ENCODE measurements around the gene PDCD6IP. TPM values are rescaled to one million over a fixed set of nuclear protein-coding genes. Genes with fewer than 3 reads are reported as not detected.

The PDCD6IP gene
- total and polyA plus RNA-seq, 2 of the 13 experiments (the other 11 are each of a cell fraction or from before 2014, with no cell fraction given) = 62.5 to 85.6 TPM

DNA sequence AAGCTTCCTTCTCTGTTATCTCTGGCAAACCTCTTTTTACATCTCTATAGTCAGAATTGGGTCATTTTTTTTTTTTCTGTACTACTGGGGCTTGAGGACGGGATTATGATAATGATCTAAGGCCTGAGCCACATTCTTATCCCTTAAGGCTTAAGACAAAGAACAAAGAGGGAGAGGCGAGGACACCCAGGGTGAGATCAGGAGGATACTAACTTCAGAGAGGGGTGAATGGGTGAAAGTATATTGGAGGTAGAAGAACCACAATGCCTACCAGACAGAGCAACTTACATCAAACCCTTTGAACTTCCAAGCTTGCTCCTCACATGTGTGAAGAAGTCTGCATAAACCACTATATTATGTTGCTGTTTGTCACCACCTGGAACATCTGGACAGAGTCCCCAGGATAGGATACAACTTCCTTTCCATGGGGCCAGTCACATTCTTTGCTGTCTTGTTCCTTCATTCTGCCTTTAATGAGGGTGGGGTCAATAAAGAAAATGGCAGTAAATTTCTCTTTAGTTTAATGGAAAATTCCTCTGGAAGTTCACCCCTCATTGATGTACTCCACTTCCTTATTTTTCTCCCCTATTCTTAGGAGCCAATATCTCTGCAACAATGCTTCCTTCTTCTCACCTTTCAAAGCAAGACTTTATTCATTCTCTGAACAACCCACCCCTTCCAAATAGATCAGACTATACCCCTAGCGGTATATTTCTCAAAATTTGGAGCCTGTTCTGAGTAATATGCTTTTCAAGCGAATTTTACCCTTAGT lies 9.1 kb upstream of the PDCD6IP start:
- no peaks in the 10 kb centered on the region for H3K79me2 ChIP-seq (ENCODE audit: insufficient read depth, low read length)
- no peak overlapping the region for H3K4me2 ChIP-seq (ENCODE audit: low read depth, low read length)
- no peak for FAIRE-seq
- ChIA-PET CTCF (ENCODE audit: low intra/inter-chr PET ratio, low total read pairs) (no interaction called here), POLR2A (interaction anchor here (2.1 kb wide), 1 partner anchor 9 kb away, joined by 8 read pairs; the partner anchor contains the start of gene PDCD6IP)
- no peak overlapping the region for H3K27ac ChIP-seq (ENCODE audit: extremely low read length, insufficient read depth, low read length)
- no peak overlapping the region for H2AFZ ChIP-seq (ENCODE audit: low read length)
- H3K4me1 ChIP-seq (ENCODE audit: insufficient read depth, low read length) = peaks cover 18% of the 10 kb centered on the region
- 7% methylated on average over 4 of the region's 4 CpGs for WGBS (ENCODE audit: low lambda C conversion rate)
- BruUV-seq (replicated peaks) = no TSS peak
- no peak overlapping the region for H3K9ac ChIP-seq (ENCODE audit: insufficient read depth, low read depth, low read length)
- no peaks in the 10 kb centered on the region for H4K20me1 ChIP-seq (ENCODE audit: insufficient read depth, low read length)
- H3K36me3 ChIP-seq (replicated peaks in 1 of 2; ENCODE audit: control insufficient read depth in 1 of 2, insufficient read depth in 2 of 2, low read length in 2 of 2) = no peaks in the 10 kb centered on the region
- no peaks in the 10 kb centered on the region for H3K27me3 ChIP-seq (ENCODE audit: control insufficient read depth in 1 of 2, insufficient read depth in 2 of 2, low read length in 2 of 2)
- in situ Hi-C loops (cut with HindIII; ENCODE audit: extremely low pct_ligation_motif_present, low pct_unique_long_range_greater_than_20kb) (loop anchor here (5.0 kb wide), 1 partner anchor 152 kb away; no protein-coding TSS in a partner anchor), intact Hi-C loops (cut with micrococcal nuclease; ENCODE audit: unreplicated experiment) (loop anchor here (5.0 to 10.0 kb wide), 2 partner anchors 312 to 655 kb away; no protein-coding TSS in a partner anchor)
- H3K9me3 ChIP-seq (ENCODE audit: low read length) = no peaks in the 10 kb centered on the region
- DNase-seq (ENCODE audit: low spot score) = no peak
- no peak overlapping the region for H3K4me3 ChIP-seq (replicated peaks in 1 of 3; ENCODE audit: insufficient read depth in 1 of 3, low read depth in 2 of 3, low read length in 3 of 3)
- no peak for ATAC-seq
- TF ChIP-seq, protein P1, sequence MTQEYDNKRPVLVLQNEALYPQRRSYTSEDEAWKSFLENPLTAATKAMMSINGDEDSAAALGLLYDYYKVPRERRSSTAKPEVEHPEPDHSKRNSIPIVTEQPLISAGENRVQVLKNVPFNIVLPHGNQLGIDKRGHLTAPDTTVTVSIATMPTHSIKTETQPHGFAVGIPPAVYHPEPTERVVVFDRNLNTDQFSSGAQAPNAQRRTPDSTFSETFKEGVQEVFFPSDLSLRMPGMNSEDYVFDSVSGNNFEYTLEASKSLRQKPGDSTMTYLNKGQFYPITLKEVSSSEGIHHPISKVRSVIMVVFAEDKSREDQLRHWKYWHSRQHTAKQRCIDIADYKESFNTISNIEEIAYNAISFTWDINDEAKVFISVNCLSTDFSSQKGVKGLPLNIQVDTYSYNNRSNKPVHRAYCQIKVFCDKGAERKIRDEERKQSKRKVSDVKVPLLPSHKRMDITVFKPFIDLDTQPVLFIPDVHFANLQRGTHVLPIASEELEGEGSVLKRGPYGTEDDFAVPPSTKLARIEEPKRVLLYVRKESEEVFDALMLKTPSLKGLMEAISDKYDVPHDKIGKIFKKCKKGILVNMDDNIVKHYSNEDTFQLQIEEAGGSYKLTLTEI (CRISPR knock-in tag; conservative IDR thresholded peaks at IDR 0.05) = no peak
- no peak for TF ChIP-seq ZNF33A (CRISPR knock-in tag; IDR thresholded peaks at IDR 0.05; ENCODE audit: borderline replicate concordance)
- no peak for TF ChIP-seq MYC (CRISPR knock-in tag; IDR thresholded peaks at IDR 0.05; ENCODE audit: borderline replicate concordance)
- no peak for TF ChIP-seq SOX6 (IDR thresholded peaks at IDR 0.05)
- TF ChIP-seq SOX6 (CRISPR knock-in tag; IDR thresholded peaks at IDR 0.05) = no peak
- TF ChIP-seq, protein P2, sequence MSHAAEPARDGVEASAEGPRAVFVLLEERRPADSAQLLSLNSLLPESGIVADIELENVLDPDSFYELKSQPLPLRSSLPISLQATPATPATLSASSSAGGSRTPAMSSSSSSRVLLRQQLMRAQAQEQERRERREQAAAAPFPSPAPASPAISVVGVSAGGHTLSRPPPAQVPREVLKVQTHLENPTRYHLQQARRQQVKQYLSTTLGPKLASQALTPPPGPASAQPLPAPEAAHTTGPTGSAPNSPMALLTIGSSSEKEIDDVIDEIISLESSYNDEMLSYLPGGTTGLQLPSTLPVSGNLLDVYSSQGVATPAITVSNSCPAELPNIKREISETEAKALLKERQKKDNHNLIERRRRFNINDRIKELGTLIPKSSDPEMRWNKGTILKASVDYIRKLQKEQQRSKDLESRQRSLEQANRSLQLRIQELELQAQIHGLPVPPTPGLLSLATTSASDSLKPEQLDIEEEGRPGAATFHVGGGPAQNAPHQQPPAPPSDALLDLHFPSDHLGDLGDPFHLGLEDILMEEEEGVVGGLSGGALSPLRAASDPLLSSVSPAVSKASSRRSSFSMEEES (CRISPR knock-in tag; IDR thresholded peaks at IDR 0.05) = no peak
- no peak for TF ChIP-seq KLF6 (CRISPR knock-in tag; IDR thresholded peaks at IDR 0.05)
- TF ChIP-seq FOXA3 (CRISPR knock-in tag; IDR thresholded peaks at IDR 0.05) = no peak
- no peak for TF ChIP-seq ZNF615 (CRISPR knock-in tag; IDR thresholded peaks at IDR 0.05; ENCODE audit: borderline replicate concordance)
- TF ChIP-seq ZNF326 (CRISPR knock-in tag; IDR thresholded peaks at IDR 0.05; ENCODE audit: borderline replicate concordance) = no peak
- TF ChIP-seq, protein P3, sequence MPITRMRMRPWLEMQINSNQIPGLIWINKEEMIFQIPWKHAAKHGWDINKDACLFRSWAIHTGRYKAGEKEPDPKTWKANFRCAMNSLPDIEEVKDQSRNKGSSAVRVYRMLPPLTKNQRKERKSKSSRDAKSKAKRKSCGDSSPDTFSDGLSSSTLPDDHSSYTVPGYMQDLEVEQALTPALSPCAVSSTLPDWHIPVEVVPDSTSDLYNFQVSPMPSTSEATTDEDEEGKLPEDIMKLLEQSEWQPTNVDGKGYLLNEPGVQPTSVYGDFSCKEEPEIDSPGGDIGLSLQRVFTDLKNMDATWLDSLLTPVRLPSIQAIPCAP (CRISPR knock-in tag; IDR thresholded peaks at IDR 0.05; ENCODE audit: low read depth) = no peak
